B cell (primary cell): ENCODE results near the gene CC2D2A. TPM values are rescaled to one million over a fixed set of nuclear protein-coding genes. Genes with fewer than 3 reads are reported as not detected.
"Not testable (repeated sequence)": the region's sequence is repeated elsewhere in the genome, so short reads cannot be mapped to it uniquely, and the experiment has no call there.

Experiments used
- ATAC-seq: fragments of 200-7000 bp; cut with Tn5 transposase; one replicate; pipeline ENCODE4 v1.10.0; 2021; ENCODE audit warnings: low read depth, mild to moderate bottlenecking, moderate number of reproducible peaks, moderate library complexity
- CTCF ChIA-PET: fragments of 350-600 bp; sonication (Branson Sonifier 250); formaldehyde crosslinking; loops from one replicate; lab custom pipeline; 2021; ENCODE audit warnings: antibody characterized with exemption, inconsistent platforms; lab: Charles Lee
- POLR2A ChIA-PET: fragments of 350-600 bp; sonication (Branson Sonifier 250); formaldehyde crosslinking; loops from one replicate; lab custom pipeline; 2021; ENCODE audit warnings: antibody characterized with exemption; lab: Charles Lee
- DNase-seq: peaks from one replicate; pipeline ENCODE4 v3.0.0; 2013
- H2AFZ ChIP-seq: 2 replicates; pipeline ENCODE4 v1.6.1; 2012; ENCODE audit warnings: mild to moderate bottlenecking, low read depth, low read length; ENCODE audit not compliant: insufficient read depth, poor library complexity, severe bottlenecking
- H3K27ac ChIP-seq, 2 donors: 1 replicate in 1 of 2; 2 replicates in 1 of 2; pipeline ENCODE4 v1.5.1; 2012 to 2013; ENCODE audit warnings: low read length in 2 of 2, mild to moderate bottlenecking in 2 of 2, moderate library complexity in 1 of 2
- H3K27me3 ChIP-seq, 4 experiments: fragments of 200-600 bp in 1 of 4; sonication (generic) in 1 of 4; replicated peaks in 1 of 4; 1 replicate in 2 of 4; 2 replicates in 2 of 4; pipeline versions ENCODE4 v1.6.1 to v1.7.0; 2013 to 2016; ENCODE audit warnings: low read length in 3 of 4, mild to moderate bottlenecking in 2 of 4, mixed read lengths in 1 of 4, moderate library complexity in 1 of 4; ENCODE audit not compliant: insufficient read depth in 4 of 4, control insufficient read depth in 3 of 4; ENCODE audit errors: control extremely low read depth in 1 of 4
- H3K36me3 ChIP-seq, 2 experiments: replicated peaks in 1 of 2; 1 replicate in 1 of 2; 2 replicates in 1 of 2; pipeline versions ENCODE4 v1.6.1 to v1.7.1; 2013; ENCODE audit warnings: low read length in 1 of 2; ENCODE audit not compliant: insufficient read depth in 2 of 2, control insufficient read depth in 1 of 2; ENCODE audit errors: control extremely low read depth in 1 of 2, extremely low read depth in 1 of 2
- H3K4me1 ChIP-seq, 2 donors: fragments of 200-600 bp in 1 of 2; sonication (generic) in 1 of 2; 1 replicate in 1 of 2; 2 replicates in 1 of 2; pipeline versions ENCODE4 v1.5.1 to v1.6.1; 2013 to 2017; ENCODE audit warnings: low read length in 2 of 2; ENCODE audit not compliant: control insufficient read depth in 2 of 2, insufficient read depth in 2 of 2
- H3K4me2 ChIP-seq: replicated peaks from 2 replicates; pipeline ENCODE3; 2012; ENCODE audit warnings: mild to moderate bottlenecking, low read depth, low read length; ENCODE audit not compliant: poor library complexity, severe bottlenecking
- H3K4me3 ChIP-seq, 5 experiments: fragments of 200-600 bp in 1 of 5; sonication (generic) in 1 of 5; 1 replicate in 3 of 5; 2 replicates in 2 of 5; pipeline versions ENCODE4 v1.5.1 to v1.7.0; 2011 to 2016; ENCODE audit warnings: low read length in 4 of 5, mild to moderate bottlenecking in 4 of 5, low read depth in 2 of 5, control low read depth in 1 of 5, moderate library complexity in 1 of 5; ENCODE audit not compliant: insufficient read depth in 1 of 5; ENCODE audit errors: control extremely low read depth in 1 of 5, extremely low read depth in 1 of 5
- H3K79me2 ChIP-seq: fragments of 200-600 bp; sonication (generic); one replicate; pipeline ENCODE4 v1.6.0; 2016; ENCODE audit warnings: low read length; ENCODE audit not compliant: control insufficient read depth, insufficient read depth
- H3K9ac ChIP-seq: fragments of 200-600 bp; sonication (generic); 2 replicates; pipeline ENCODE4 v1.6.1; 2017; ENCODE audit warnings: mild to moderate bottlenecking, low read length, moderate library complexity
- H3K9me3 ChIP-seq, 3 donors: one replicate each; pipeline versions ENCODE4 v1.6.1 to v1.7.1; 2013; ENCODE audit warnings: low read length in 2 of 3; ENCODE audit not compliant: control insufficient read depth in 2 of 3, insufficient read depth in 1 of 3; ENCODE audit errors: control extremely low read depth in 1 of 3
- H4K20me1 ChIP-seq: 2 replicates; pipeline ENCODE4 v1.6.0; 2012; ENCODE audit warnings: mild to moderate bottlenecking, low read length; ENCODE audit not compliant: insufficient read depth, control insufficient read depth, poor library complexity, severe bottlenecking
- H3K27ac Mint-ChIP-seq: one replicate; pipeline ENCODE4 v1.8.0; 2021; ENCODE audit warnings: mixed read lengths
- H3K27me3 Mint-ChIP-seq: one replicate; pipeline ENCODE4 v1.8.0; 2021; ENCODE audit warnings: mixed read lengths
- H3K4me1 Mint-ChIP-seq: one replicate; pipeline ENCODE4 v1.8.0; 2021; ENCODE audit warnings: mixed read lengths
- H3K4me3 Mint-ChIP-seq: one replicate; pipeline ENCODE4 v1.8.0; 2021; ENCODE audit warnings: mixed read lengths
- H3K9me3 Mint-ChIP-seq: one replicate; pipeline ENCODE4 v1.8.0; 2022; ENCODE audit warnings: mixed read lengths; ENCODE audit not compliant: insufficient read depth
- EZH2 ChIP-seq: IDR thresholded peaks from 2 replicates; pipeline ENCODE4 v1.6.1; 2012; ENCODE audit warnings: borderline replicate concordance, low read depth, mild to moderate bottlenecking, moderate library complexity, low read length; ENCODE audit not compliant: insufficient read depth, poor library complexity, severe bottlenecking
- WGBS: methylation state at CpG from one replicate; pipeline ENCODE4 v1.1.5; 2013; ENCODE audit warnings: missing lambda C conversion rate; ENCODE audit not compliant: insufficient coverage; 5-methylcytosine and 5-hydroxymethylcytosine counted together
- intact Hi-C: fragments of 100-400 bp; cut with micrococcal nuclease; formaldehyde crosslinking; loops from one replicate; pipeline ENCODE4 v1.10.0; 2022
- polyA plus RNA-seq: library from polyadenylated mRNA; depleted of rRNA; stranded (reverse); fragments of >200 nt; gene quantifications from 2 replicates; pipeline ENCODE4 v1.2.3, GENCODE V29; 2012
- total RNA-seq, 2 donors: library from RNA; stranded (reverse); fragments of 120-200 nt in 1 of 2; gene quantifications; 1 replicate in 1 of 2; 2 replicates in 1 of 2; pipeline versions ENCODE4 v1.2.3 to v1.2.4, GENCODE V29; 2013 to 2022
- TF ChIP-seq, protein P1 (sequence below): fragments of 200-600 bp; IDR thresholded peaks from one replicate; pipeline ENCODE4 v1.8.0; 2022; ENCODE audit warnings: antibody characterized with exemption, mild to moderate bottlenecking

CC2D2A gene
- total and polyA plus RNA-seq, 2 donors (not counting 1 experiment from before 2014, with no cell fraction given): not detected

GRCh38 chr4:15612136-15612535, 142.5 kb downstream of the CC2D2A start:
- no peak for DNase-seq
- H3K36me3 ChIP-seq: peaks cover 12 to 21% of the 10 kb centered on the region in 2 experiments
- Mint-ChIP-seq H3K9me3 (no peaks in the 10 kb centered on the region), H3K27ac (no peak overlapping the region), H3K4me1 (peaks cover 7% of the 10 kb centered on the region), H3K4me3 (no peak overlapping the region), H3K27me3 (no peaks in the 10 kb centered on the region)
- no peak overlapping the region for H3K4me2 ChIP-seq
- H3K4me3 ChIP-seq: no peak overlapping the region
- peaks cover 19% of the 10 kb centered on the region for H4K20me1 ChIP-seq
- POLR2A ChIA-PET: no interaction called here
- H3K27ac ChIP-seq: no peak overlapping the region
- WGBS: no CpG with 5 or more reads among the region's 2 CpGs
- intact Hi-C loops: no loop called here
- CTCF ChIA-PET: no interaction called here
- peaks cover 0 to 10% (median 2%) of the 10 kb centered on the region in 3 donors for H3K9me3 ChIP-seq
- no peak overlapping the region for H2AFZ ChIP-seq
- H3K79me2 ChIP-seq: peaks cover 5% of the 10 kb centered on the region
- no peak for TF ChIP-seq EZH2
- TF ChIP-seq, protein P1, sequence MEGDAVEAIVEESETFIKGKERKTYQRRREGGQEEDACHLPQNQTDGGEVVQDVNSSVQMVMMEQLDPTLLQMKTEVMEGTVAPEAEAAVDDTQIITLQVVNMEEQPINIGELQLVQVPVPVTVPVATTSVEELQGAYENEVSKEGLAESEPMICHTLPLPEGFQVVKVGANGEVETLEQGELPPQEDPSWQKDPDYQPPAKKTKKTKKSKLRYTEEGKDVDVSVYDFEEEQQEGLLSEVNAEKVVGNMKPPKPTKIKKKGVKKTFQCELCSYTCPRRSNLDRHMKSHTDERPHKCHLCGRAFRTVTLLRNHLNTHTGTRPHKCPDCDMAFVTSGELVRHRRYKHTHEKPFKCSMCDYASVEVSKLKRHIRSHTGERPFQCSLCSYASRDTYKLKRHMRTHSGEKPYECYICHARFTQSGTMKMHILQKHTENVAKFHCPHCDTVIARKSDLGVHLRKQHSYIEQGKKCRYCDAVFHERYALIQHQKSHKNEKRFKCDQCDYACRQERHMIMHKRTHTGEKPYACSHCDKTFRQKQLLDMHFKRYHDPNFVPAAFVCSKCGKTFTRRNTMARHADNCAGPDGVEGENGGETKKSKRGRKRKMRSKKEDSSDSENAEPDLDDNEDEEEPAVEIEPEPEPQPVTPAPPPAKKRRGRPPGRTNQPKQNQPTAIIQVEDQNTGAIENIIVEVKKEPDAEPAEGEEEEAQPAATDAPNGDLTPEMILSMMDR: no peak
- no peak overlapping the region for H3K9ac ChIP-seq
- H3K4me1 ChIP-seq: no peaks in the 10 kb centered on the region
- no peak for ATAC-seq
- H3K27me3 ChIP-seq: no peaks in the 10 kb centered on the region

- H3K4me1 Mint-ChIP-seq: peaks cover 10% of the 10 kb centered on the region
- H3K4me2 ChIP-seq, H3K4me3 Mint-ChIP-seq, H3K9me3 Mint-ChIP-seq, H3K27me3 ChIP-seq, CTCF ChIA-PET, H3K4me3 ChIP-seq, H3K27ac ChIP-seq, H3K9ac ChIP-seq, DNase-seq, ATAC-seq, POLR2A ChIA-PET, intact Hi-C loops, H3K27ac Mint-ChIP-seq, H3K27me3 Mint-ChIP-seq, H2AFZ ChIP-seq, H3K4me1 ChIP-seq: not testable (repeated sequence)
- Histone ChIP-seq H3K79me2 (peaks cover 32% of the 10 kb centered on the region), H3K36me3 (peaks cover 14 to 36% of the 10 kb centered on the region in 2 experiments), H3K9me3 (peaks cover 3 to 26% (median 11%) of the 10 kb centered on the region in 3 donors), H4K20me1 (peaks cover 46% of the 10 kb centered on the region)
- 100% methylated on average over 1 of the region's 24 CpGs for WGBS
These were observed 145.2 kb downstream of the CC2D2A start for GRCh38 chr4:15614891-15615290.

GRCh38 chr4:15617407-15617806, 147.7 kb downstream of the CC2D2A start:
- H3K79me2 ChIP-seq: peaks cover 58% of the 10 kb centered on the region
- CTCF ChIA-PET, H3K27me3 Mint-ChIP-seq, intact Hi-C loops, H3K4me3 Mint-ChIP-seq, H3K4me2 ChIP-seq, POLR2A ChIA-PET, H3K4me1 ChIP-seq, H3K27me3 ChIP-seq, H3K9me3 Mint-ChIP-seq, H3K9ac ChIP-seq, H3K27ac ChIP-seq, ATAC-seq, H3K4me3 ChIP-seq, DNase-seq, H2AFZ ChIP-seq, H3K27ac Mint-ChIP-seq: not testable (repeated sequence)
- peaks cover 50% of the 10 kb centered on the region for H4K20me1 ChIP-seq
- peaks cover 8 to 38% (median 22%) of the 10 kb centered on the region in 3 donors for H3K9me3 ChIP-seq
- WGBS: no CpG with 5 or more reads among the region's 5 CpGs
- peaks cover 20% of the 10 kb centered on the region for H3K4me1 Mint-ChIP-seq
- peaks cover 12 to 29% of the 10 kb centered on the region in 2 experiments for H3K36me3 ChIP-seq
